HG03135 (cell line): ENCODE data around the gene RNF133.
"Not testable (repeated sequence)": the region's sequence is repeated elsewhere in the genome, so short reads cannot be mapped to it uniquely, and the experiment has no call there.

Source experiments
- ATAC-seq: cut with Tn5 transposase; IDR thresholded peaks from one replicate; pipeline ENCODE4 v1.9.1; 2021; ENCODE audit warnings: mild to moderate bottlenecking, moderate library complexity; ENCODE audit not compliant: unreplicated experiment

Gene RNF133

DNA sequence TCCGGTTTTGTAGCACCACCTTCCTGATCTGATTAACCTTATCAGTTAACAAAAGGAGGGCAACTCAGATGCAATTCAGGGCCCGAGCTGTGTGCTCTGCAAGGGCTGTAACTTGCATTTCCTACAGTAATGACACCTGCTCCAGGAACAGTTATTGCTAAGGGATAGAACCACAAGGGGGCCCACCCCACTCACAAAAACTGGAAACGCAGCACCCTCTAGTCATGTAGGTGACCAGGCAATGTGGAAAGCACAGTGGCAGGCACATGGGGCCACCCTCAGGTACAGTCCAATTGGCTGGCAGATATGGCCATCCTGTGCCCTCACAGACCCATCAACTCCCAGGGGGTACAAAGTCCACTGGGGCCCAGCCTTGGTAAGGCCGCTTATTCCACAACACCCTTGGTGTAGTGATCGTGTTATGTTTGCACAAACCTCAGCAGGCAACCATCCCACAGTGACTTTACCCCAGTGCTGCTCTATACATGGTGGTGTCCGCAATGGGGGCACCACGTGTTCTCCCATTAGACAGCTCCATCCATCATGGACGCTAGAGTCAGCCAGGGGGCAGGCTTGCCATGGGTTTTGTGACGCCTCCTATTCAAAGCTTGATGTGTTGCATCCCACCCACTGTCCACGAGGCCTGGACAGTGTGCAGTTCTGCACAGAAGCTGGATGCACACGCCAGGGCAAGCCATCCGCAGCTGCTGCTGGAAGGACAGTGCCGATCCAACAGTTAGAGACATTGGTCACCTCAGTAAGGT, 9.4 kb downstream of the RNF133 start:
- ATAC-seq, result no peak

DNA sequence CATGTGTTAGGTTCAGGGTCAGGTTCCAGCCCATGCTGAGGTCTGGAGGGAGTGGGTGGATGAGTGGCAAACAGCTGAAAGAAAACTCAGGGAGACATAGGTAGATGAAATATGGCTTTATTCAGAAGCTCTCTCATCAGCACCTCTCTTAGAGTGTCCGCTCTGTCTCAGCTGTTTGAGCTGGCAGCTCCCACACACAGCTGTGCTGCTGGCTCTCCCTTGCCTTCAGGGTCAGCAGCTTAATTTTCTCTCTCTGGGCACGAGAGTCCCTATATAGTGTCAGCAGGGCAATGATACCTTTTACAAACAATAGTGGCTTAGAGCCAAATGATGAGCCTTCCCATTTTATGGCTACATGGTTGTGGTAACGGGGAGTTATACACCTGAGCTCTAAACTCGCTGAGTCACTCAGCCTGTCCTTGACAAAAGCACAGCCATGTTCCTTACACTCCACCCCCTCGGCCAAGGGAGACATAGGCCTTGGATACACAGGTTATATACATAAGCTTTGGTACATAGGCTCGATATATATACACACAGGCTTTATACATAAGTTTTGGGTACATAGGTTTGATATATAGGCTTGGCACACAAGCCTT, 10.4 kb downstream of the RNF133 start:
- no peak for ATAC-seq

DNA sequence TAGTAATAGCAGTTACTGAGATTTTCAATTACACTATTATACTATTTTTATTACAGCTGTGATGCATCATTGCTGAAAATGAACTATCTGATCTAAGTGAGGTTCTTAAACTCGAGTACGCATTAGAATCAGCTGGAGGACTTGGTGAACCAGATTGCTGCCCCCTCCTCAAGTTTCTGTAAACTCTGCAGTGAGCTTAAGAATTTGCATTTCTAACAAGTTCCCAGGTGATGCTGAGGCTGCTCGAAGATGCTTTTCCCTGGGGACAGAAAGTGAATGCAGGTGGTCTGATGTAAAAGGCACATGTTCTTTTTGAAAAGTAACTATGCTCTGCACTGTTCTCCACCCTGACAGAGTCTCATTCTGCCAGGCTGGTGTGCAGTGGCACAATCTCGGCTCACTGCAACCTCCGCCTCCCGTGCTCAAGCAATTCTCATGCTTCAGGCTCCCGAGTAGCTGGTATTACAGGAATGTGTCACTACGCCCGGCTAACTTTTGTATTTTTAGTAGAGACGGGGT, 12.5 kb downstream of the RNF133 start:
- no peak for ATAC-seq

DNA sequence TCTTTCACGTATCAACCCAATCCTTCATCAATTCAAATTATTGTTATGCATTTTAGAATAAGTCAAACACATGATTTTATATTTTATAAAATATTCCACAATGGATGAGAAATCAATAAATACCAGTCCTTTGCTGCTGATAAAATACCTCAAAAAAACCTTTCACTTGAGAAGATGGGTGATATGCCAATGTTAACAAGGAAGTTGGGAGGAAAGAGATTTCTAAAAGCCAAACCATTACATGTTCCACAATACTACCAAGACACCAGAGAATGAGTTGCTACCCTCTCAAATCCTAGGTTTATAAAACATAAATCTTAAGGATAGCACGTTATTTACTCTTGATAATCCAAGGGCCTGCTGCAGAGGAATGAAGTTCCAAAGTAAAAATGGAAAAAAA, 14.4 kb downstream of the RNF133 start:
- no peak for ATAC-seq

DNA sequence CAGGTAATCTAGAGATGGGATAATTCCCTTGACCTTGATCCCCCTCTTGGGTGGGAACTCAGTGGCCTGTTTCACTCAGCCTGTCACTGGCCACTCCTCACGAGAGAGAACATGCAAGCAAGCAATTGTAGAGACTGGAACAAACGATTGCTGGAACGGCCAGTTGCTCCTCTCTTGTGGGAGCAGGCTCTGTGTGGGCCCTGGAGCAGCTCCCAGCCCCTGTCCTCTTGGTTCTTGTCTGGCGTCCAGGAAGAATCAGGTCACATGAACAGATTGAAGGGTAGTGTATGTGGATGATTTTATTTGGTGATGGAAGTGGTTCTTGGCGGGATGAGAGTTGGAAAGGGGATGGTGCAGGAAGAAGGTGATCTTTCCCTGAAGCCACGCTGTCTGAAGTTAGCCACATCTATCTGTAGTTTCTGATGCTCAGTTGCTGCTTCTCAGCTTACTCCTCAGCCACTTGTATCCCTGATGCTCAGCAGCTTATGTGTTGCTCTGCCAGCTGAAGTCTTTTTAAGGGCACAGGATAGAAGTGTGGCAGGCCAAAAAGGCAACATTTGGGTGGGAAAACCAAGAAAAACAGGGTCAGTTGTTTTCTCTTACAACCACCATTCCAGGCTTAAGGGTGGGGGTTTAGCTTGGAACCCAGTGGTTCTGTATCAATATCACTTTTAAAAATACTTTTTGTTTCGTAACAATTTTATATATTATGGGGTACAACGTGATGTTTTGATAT, 15.9 kb downstream of the RNF133 start:
- no peak for ATAC-seq

DNA sequence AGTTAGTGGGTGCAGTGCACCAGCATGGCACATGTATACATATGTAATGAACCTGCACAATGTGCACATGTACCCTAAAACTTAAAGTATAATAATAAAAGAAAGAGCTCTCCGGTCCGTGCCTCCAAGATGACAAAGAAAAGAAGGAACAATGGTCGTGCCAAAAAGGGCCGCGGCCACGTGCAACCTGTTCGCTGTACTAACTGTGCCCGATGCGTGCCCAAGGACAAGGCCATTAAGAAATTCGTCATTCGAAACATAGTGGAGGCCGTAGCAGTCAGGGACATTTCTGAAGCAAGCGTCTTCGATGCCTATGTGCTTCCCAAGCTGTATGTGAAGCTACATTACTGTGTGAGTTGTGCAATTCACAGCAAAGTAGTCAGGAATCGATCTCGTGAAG, 17.7 kb downstream of the RNF133 start:
- not testable (repeated sequence) for ATAC-seq

DNA sequence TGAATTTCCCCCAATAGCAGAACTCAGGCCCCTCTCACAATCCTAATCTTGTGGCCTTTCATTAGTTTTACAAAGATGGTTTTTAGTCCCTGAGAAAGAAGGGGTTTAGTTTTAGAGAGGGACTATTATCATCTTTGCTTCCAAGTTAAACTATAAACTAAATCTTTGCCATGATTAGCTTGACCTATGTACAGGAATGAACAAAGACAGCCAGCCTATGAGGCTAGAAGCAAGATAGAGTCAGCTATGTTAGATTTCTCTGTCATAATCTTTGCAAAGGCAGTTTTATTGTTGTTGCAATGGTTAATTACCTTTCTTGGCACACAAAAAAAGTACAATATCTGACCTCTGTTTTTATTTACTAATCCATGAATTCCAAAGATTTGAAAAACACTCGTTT, 19.1 kb downstream of the RNF133 start:
- no peak for ATAC-seq

DNA sequence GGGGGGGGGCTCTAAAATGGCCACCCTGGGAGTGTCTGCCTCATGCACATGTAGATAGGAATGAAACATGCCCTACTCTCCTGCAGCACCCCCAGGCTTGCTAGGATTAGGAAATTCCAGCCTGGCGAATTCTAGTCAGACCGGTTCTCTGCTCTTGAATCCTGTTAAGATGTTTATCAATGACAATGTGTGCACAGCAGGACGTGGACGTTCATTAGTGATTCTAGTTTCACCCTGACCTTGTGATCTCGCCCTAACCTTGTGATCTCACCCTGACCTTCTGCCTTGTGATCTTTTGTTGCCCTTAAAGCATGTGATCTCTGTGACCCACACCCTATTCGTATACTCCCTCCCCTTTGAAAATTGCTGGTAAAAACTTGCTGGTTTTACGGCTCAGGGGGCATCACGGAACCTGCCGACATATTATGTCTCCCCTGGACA, 19.6 kb downstream of the RNF133 start:
- not testable (repeated sequence) for ATAC-seq

DNA sequence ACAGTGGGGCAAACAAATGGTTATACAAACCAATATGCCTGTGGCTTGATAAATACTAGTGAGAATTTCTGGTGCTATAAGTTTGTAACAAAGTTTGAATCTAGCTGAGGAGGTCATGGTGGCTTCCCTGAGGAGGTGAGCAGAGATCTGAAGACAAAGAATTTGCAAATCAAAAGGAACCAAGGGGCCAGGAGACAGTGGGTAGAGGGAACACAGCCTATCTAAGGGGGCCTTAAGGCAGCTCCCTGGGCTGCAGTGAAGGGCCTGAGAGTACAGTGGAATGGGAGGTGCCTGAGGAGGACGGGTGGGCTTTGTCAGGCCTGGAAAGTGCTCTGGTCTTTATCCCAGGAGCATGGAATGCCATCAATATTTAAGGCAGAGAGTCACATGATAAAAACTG, 21.8 kb downstream of the RNF133 start:
- no peak for ATAC-seq

DNA sequence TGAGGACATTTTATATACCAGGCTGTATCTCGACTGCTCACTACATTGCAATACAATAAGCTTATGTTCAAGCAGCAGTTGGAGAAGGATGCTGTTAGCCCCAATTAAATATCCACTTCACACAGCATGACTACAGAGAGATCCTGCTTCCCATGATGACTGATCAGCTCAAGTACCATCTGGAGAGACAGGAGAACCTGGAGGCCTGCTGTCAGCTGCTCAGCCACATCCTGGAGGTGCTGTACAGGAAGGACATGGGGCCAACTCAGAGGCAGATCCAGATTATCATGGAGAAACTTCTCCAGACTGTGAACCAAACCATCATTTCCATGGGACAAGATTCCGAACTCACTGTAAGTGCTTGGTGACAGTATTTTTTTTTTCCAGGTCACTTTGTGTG, 22.5 kb downstream of the RNF133 start:
- ATAC-seq, result no peak

DNA sequence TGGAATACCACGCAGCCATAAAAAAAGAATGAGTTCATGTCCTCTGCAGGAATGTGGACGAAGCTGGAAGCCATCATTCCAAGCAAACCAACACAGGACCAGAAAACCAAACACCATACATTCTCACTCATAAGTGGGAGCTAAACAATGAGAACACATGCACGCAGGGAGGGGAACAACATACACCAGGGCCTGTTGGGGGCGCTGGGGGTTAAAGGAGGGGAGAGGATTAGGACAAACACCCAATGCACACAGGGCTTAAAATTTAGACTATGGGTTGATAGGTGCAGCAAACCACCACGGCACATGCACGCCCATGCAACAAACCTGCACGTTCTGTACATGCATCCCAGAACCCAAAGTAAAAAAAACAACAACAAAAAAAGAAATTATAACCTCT, 23.3 kb downstream of the RNF133 start:
- no peak for ATAC-seq

DNA sequence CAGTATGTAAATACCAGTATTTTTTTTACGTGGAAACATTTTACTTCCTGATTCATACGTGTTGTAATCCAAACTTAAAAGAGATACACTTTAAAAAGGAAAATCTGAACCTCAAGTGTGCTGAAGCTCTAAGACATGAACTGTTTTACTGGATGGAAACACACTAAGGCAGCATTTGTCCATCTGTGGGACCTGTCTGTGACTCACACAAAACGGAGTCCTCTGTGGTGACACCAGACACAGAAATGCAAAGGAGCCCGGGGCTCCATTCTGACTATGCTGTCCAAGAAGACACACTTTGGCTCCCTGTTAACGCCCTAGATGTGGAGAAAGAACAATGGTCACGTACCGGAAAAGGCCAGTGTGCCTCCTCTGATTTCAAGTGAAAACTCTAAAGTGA, 23.9 kb downstream of the RNF133 start:
- ATAC-seq, result no peak

DNA sequence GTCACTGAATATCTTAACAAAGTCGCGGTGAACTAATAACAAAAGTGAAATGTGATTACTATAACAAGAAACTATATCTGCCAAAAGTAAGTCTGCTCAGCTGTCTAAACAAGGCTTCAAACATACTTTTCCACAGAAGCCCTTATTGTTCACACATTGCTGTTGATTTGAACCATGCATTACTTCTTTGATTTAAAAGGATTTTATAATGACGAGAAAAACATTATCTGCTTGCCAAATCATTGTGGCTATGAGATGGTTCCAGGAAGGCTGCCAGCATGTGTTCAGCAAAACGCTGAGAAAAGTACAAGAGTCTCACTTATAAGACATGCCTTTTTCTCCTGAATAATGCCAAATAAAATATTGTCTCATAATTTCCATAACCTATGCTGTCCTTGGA, 24.4 kb downstream of the RNF133 start:
- no peak for ATAC-seq

DNA sequence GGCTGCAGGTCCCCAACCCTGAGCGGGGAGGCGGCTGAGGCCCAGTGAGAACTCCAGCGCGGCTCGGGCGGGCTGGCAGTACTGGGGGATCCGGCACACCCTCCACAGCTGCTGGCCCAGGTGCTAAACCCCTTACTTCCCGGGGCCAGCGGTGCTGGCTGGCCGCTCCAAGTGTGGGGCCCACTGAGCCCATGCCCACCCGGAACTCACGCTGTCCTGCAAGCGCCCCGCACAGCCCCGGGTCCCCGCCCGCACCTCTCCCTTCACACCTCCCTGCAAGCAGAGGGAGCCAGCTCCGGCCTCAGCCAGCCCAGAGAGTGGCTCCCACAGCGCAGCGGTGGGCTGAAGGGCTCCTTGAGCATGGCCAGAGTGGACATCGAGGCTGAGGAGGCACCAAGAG, 25.0 kb downstream of the RNF133 start:
- no peak for ATAC-seq

DNA sequence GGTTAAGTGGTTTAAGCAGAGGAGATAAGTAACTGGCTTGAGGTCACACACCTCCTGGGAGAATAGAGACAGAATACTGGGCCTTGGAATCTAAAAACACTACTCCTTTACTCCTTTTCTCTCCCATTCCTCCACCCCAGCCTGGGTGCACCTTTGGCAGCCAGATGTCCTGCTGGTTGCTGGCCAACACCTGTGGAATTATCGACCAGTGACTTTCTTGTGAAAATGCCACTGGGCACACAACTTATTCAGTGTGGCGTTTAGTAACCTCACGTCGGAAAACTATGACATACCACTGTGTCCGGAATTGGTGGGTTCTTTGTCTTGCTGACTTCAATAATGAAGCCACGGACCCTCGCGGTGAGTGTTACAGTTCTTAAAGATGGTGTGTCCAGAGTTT, 26.4 kb downstream of the RNF133 start:
- ATAC-seq, result no peak

DNA sequence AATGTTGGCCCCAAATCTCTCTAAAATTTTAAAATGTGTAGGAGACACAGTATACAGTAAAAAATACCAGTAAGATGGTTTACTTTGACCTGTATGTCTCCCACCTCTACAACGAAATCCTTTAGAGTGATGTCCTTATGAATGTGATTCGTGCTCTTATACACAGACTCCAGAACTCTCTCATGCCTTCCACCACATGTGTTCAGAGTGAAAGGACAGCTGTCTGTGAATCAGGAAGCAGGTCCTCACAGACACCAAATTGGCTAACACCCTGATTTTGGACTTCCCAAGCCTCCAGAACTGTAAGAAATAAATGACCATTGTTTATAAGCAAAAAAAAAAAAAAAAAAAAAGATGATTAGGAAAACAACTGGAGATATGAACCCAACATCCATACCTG, 35.2 kb downstream of the RNF133 start:
- no peak for ATAC-seq

DNA sequence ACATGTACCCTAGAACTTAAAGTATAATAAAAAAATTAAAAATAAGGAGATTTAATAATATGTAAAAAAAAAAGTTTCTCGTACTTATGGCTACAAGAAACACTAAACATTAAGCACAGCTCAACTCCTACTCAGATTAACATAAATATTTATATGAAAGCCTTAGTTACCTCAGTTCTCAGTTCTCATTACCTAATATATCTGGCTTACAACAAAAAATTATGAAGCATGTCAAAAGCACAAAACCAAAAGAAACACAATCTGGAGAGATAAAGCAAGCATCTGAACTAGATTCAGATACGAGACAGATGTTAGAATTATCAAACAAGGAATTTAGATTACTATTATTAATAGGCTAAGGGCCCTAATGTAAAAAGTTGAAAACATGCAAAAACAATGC, 40.1 kb downstream of the RNF133 start:
- no peak for ATAC-seq

DNA sequence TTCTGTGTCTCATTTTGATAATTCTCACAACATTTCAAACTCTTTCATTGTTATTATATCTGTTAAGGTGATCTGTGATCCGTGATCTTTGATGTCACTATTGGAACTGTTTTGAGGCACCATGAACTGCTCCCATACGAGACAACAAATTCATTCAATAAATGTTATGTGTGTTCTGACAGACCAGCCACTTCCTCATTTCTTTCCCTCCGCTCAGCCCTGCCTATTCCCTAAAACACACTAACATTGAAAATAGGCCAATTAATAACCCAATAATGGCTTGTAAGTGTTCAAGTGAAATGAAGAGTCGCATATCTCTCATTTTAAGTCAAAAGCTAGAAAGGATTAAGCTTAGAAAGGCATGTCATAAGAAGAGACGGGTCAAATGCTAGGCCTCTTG, 45.2 kb downstream of the RNF133 start:
- ATAC-seq, result no peak

DNA sequence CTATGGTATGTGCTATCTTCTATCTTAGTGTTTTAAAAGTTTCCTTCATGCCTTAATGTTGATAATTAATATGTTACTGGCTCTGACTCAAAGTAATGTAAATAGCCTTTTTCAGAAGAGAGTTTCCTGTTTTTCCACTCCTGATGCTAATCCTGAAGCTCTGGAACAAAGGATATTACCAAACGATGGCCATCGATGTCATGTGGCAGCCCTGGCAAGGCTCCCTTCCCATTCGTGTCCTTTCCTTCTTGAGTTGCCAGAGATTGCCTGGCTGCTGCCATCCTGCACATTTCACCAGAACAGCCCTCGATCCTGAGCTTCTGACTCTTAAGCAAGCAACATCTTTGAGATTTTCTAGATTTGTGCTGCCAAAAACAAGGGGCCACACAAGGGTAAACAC, 46.0 kb downstream of the RNF133 start:
- ATAC-seq, result no peak

DNA sequence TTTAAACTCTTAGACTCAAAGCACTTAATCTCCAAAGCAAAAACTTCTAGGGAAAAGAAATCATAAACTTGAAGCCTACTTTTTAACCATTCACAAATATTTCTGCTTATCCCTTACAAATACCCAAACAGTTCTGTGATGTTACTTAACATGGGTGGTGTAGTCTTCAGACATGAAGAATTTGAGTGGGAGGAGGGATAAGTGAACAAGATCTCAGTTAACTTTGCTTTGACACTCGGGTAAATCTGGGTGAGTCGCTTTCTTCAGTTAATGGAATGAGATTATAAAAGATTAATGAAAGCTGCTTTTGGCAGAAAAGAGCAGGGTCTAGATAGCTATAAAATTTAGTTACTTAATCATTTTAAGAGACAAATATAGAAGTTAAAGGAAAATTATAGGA, 47.5 kb downstream of the RNF133 start:
- no peak for ATAC-seq
